Stimulated activated naive CD8-positive, alpha-beta T cell treated with anti-CD3 and anti-CD28 coated beads, Interleukin-15, amount 100 ng/mL, for 72 hours (primary cell): ENCODE data around the gene FAM177A1.
"Not testable (repeated sequence)": the region's sequence is repeated elsewhere in the genome, so short reads cannot be mapped to it uniquely, and the experiment has no call there.

Experiments
- ATAC-seq: fragments of 150-1000 bp; cut with Tn5 transposase; 2 replicates; pipeline ENCODE4 v1.10.0; 2021; ENCODE audit warnings: mild to moderate bottlenecking, moderate library complexity
- DNase-seq, 2 donors: peaks; one replicate each; pipeline ENCODE4 v3.0.0; 2021 to 2022
- H3K27ac Mint-ChIP-seq, 2 donors: one replicate each; pipeline ENCODE4 v1.8.0; 2022; ENCODE audit warnings: mild to moderate bottlenecking in 2 of 2, mixed read lengths in 2 of 2, moderate library complexity in 2 of 2
- H3K27me3 Mint-ChIP-seq: one replicate; pipeline ENCODE4 v1.8.0; 2022; ENCODE audit warnings: mixed read lengths
- H3K4me1 Mint-ChIP-seq: one replicate; pipeline ENCODE4 v1.8.0; 2022; ENCODE audit warnings: mild to moderate bottlenecking, mixed read lengths
- H3K4me3 Mint-ChIP-seq, 2 donors: one replicate each; pipeline ENCODE4 v1.8.0; 2022; ENCODE audit warnings: mild to moderate bottlenecking in 2 of 2, mixed read lengths in 2 of 2, moderate library complexity in 1 of 2
- H3K9me3 Mint-ChIP-seq, 2 donors: one replicate each; pipeline ENCODE4 v1.8.0; 2022; ENCODE audit warnings: mixed read lengths in 2 of 2

The FAM177A1 gene

DNA sequence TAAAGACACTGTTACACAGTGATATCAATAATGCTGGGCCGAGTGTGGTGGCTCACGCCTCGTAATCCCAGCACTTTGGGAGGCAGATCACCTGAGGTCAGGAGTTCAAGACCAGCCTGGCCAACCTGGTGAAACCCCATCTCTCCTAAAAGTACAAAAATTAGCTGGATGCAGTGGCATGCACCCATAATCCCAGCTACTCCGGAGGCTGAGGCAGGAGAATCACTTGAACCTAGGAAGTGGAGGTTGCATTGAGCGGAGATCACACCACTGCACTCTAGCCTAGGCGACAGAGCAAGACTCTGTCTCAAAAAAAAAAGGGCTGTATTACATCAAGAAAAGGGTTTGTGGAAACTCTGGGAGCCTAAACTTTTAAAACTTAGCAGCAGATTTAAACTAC lies 48.6 kb downstream of the FAM177A1 start:
- not testable (repeated sequence) for DNase-seq, H3K27me3 Mint-ChIP-seq, H3K4me1 Mint-ChIP-seq, H3K9me3 Mint-ChIP-seq, ATAC-seq, H3K4me3 Mint-ChIP-seq
- H3K27ac Mint-ChIP-seq, result peak overlapping the region; percentile 48 to 79

DNA sequence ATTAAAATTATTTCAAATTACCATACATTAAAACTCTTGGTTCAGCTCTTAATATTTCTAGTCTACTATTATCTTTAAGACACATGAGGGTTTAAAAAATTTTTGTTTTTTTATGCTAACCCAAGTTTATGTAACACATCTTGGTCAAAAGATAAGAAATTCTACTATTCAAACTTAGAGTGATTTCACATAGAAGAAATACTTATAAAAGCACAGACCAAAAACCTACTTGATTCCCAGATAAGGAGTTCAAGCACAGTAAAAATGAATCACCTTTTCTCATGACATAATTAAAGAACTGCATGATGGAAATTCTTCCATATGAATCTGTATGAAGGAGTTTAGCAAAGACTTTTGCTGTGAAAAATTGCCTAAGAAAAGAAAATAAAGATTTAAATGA lies 61.8 kb downstream of the FAM177A1 start:
- no peak for ATAC-seq
- Mint-ChIP-seq H3K9me3 (no peaks in the 10 kb centered on the region), H3K4me1 (peaks cover 4% of the 10 kb centered on the region)

DNA sequence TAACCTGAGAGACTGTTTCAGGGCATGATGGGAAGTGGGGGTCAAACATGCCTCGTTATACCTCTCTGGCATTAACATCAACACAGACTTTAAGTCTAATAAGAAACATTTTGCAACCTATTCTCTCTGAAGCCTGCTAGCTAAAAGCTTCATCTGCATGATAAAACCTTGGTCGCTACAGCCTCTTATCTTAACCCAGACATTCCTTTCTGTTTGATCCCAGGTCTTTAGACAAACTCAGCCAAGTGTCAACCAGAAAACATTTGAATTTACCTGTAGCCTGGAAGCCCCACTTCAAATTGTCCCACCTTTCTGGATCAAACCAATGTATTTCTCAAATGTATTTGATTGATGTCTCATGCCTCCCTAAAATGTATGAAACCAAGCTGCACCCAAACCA lies 66.6 kb downstream of the FAM177A1 start:
- no peak for ATAC-seq
- H3K4me1 Mint-ChIP-seq, result peaks cover 13% of the 10 kb centered on the region
- H3K27ac Mint-ChIP-seq, result peak overlapping the region in 1 of 2 donors; percentile 29
- H3K4me3 Mint-ChIP-seq, result no peak overlapping the region
- no peaks in the 10 kb centered on the region for H3K9me3 Mint-ChIP-seq
- DNase-seq, result no peak
- no peaks in the 10 kb centered on the region for H3K27me3 Mint-ChIP-seq

More for the DNA sequence above, 61.8 kb downstream of the FAM177A1 start:
- no peak for DNase-seq
- Mint-ChIP-seq H3K27ac (no peak overlapping the region), H3K27me3 (no peaks in the 10 kb centered on the region), H3K4me3 (no peak overlapping the region)

DNA sequence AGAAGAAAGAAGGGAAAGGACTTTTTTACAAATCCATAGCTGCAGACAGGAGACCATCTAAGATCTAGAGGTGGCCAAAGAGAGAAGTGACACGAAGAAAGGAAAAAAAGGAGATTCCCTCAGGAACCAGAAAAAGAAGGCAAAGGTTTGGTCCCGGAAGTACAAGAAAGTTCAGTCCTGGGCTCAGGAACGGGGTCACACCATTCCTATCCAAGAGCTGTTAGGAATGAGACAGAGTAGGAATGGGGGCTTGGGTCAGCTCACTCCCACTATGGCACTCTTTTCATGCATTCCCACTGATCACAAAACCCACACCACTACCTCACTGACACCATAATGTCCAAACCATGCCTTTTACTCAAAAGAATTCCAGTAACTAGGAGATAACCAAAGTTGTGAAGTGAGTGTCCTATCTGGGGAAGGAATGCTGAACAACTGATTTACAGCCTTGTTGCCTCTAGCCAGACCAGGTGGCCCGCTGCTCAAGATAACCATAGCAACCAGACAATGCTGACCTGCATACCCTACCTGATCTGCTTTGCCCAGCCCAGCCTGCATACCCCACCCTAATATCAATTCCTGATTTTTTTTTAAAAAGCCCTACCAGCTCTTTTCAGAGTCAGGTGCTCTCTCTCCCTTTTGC lies 67.4 kb downstream of the FAM177A1 start:
- DNase-seq, result no peak
- Mint-ChIP-seq H3K9me3 (no peaks in the 10 kb centered on the region), H3K4me1 (peaks cover 18% of the 10 kb centered on the region), H3K27me3 (no peaks in the 10 kb centered on the region), H3K27ac (no peak overlapping the region), H3K4me3 (no peak overlapping the region)
- no peak for ATAC-seq

DNA sequence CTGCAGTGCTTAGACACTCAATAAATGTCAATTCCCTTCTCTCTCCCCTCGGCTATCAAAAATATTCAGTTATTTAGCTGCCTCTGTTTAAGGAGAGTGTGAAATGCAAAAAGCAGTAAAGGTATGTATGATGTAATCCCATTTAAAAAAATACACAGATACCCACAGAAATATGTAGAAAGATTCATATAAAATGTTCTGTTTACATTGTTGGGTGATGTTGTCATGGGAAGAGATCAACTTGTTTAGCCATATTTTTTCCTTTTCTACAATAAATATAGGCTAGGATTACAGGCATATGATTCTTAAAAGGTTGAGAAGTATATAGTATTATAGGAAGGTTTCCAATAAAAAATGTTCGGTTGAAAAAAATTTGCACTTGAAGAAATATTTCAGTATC lies 68.0 kb downstream of the FAM177A1 start:
- DNase-seq, result no peak
- peaks cover 22% of the 10 kb centered on the region for H3K4me1 Mint-ChIP-seq
- no peaks in the 10 kb centered on the region for H3K27me3 Mint-ChIP-seq
- no peaks in the 10 kb centered on the region for H3K9me3 Mint-ChIP-seq
- ATAC-seq, result no peak
- H3K27ac Mint-ChIP-seq, result peak overlapping the region in 1 of 2 donors; percentile 55
- no peak overlapping the region for H3K4me3 Mint-ChIP-seq

DNA sequence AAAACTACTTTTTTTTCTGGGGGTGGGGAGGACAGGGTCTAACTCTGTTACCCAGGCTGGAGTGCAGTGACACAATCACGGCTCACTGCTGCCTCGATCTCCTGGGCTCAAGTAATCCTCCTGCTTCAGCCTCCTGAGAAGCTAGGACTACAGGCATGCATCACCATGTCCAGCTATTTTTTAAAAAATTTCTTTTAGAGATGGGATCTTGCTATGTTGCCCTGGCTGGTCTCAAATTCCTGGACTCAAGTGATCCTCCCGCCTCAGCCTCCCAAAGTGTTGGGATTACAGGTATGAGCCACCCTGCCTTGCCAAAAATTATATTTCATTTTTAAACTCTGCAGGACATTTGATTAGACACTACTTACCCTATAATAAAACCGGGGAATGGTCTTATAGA lies 70.2 kb downstream of the FAM177A1 start:
- no peak for ATAC-seq
- H3K27me3 Mint-ChIP-seq, result no peaks in the 10 kb centered on the region
- no peaks in the 10 kb centered on the region for H3K9me3 Mint-ChIP-seq
- H3K4me3 Mint-ChIP-seq, result no peak overlapping the region
- peaks cover 39% of the 10 kb centered on the region for H3K4me1 Mint-ChIP-seq
- H3K27ac Mint-ChIP-seq, result no peak overlapping the region
- DNase-seq, result no peak

DNA sequence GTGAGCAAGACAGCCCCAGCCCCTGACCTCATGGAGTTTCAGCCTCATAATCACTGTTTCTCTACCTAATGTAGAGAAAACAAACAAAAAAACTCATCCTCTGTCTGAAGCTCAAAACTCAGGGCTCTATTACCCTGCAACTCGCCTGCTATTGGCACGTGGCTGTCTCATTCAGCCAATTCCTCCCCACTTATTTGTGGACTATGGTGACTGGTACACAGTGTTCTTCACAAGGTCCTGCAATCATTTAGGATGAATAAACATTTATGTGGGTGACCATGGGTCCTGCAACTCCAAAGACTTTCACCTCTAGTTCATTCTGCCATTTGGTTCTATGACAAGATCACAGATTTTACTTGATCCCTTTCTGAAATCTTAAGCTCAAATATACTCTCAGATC lies 71.0 kb downstream of the FAM177A1 start:
- Mint-ChIP-seq H3K4me1 (peaks cover 35% of the 10 kb centered on the region), H3K27me3 (no peaks in the 10 kb centered on the region), H3K27ac (no peak overlapping the region), H3K9me3 (no peaks in the 10 kb centered on the region), H3K4me3 (no peak overlapping the region)
- DNase-seq (no peak), ATAC-seq (no peak)

DNA sequence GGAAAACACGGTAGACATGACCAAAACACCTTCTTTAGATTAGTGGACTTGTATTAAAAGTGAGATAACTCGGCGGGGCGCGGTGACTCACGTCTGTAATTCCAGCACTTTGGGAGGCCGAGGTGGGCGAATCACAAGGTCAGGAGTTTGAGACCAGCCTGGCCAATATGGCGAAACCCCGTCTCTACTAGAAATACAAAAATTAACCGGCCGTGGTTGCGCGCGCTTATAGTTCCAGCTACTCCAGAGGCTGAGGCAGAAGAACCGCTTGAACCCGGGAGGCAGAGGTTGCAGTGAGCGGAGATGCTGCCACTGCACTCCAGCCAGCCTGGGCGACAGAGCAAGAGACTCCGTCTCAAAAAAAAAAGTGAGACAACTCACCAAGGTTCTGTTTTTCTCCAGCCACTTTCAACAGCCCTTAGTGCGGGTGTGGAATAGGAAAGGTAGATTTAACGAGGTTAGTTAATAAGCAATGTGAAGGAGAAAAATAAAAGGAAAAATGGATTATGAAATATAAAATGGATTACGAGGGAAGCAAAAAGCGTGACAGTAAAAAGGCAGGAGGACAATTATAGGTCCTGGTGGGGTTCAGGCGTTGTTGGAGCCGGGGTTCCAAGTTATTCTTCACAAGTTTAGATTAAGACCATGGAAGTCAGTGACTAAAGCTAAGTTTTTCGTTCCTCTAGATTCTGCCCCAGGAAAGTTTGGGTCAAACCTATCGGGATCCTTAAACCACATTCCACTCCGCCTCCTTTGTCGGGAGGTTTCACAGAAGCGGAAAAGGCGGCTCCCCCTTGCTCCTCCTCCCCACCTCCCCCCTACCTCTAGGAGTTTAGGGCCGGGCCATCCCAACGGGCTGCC lies 75.2 kb downstream of the FAM177A1 start:
- DNase-seq (peak in 1 of 2 donors; percentile 9), ATAC-seq (no peak)
- H3K27me3 Mint-ChIP-seq, result no peaks in the 10 kb centered on the region
- H3K4me3 Mint-ChIP-seq, result peak overlapping the region; percentile 95 to 96
- peak overlapping the region; percentile 99 to 100 for H3K27ac Mint-ChIP-seq
- H3K4me1 Mint-ChIP-seq, result peaks cover 62% of the 10 kb centered on the region
- H3K9me3 Mint-ChIP-seq, result no peaks in the 10 kb centered on the region

DNA sequence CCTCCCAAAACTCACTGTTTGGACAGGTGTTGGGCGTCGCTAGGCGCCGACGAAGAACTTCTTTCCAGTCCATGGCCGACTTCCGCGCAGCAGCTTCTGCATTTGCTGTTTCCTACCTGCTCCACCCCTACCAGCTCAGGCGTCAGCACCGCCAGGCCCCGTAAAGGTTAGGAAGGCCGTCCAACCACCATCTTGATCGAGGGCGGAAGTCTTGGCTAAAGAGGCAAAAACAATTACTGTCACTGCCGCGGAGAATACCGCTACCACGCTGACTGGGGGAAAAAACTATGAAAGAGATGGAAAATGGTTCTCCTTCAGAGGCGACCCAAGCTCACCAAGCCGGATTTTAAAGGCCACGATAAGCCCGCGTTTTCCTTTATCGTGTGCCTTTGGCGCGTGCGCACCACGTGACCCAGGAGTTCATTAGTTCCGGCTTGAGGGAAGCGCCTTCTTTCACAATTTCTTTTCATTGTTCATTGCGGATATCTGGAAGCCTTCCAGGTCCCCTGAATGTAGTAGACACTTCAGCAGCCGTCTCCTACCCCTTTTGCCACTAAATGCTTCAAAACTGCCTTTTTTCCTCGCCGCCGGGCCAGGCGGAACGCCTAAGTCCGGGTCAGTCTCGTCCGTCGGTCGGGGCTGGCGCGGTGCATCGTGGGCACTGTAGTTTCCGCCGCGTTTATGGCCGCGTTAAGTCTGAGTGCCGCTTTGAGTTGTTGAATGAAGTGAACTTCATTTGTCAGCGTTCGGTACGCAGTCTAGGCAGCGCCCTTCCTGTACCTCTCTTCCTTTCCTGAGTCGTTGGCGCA lies 76.0 kb downstream of the FAM177A1 start, which contains the start of the genes PPP2R3C and PRORP:
Gene PPP2R3C (minus strand): TSS at position 104 of the 809 bp plus-strand sequence. CDS start 31 bp downstream, at position 73.
Gene PRORP (plus strand): TSS at position 666 of the 809 bp plus-strand sequence. CDS start 694 bp downstream, outside the sequence.
- Mint-ChIP-seq H3K4me1 (peaks cover 61% of the 10 kb centered on the region), H3K9me3 (no peaks in the 10 kb centered on the region), H3K27me3 (no peaks in the 10 kb centered on the region), H3K27ac (peak within 1 kb of the TSS; percentile 99 to 100), H3K4me3 (peak within 1 kb of the TSS; percentile 95 to 96)
- peak; percentile 85 to 87 for DNase-seq
- peak; percentile 94 for ATAC-seq

DNA sequence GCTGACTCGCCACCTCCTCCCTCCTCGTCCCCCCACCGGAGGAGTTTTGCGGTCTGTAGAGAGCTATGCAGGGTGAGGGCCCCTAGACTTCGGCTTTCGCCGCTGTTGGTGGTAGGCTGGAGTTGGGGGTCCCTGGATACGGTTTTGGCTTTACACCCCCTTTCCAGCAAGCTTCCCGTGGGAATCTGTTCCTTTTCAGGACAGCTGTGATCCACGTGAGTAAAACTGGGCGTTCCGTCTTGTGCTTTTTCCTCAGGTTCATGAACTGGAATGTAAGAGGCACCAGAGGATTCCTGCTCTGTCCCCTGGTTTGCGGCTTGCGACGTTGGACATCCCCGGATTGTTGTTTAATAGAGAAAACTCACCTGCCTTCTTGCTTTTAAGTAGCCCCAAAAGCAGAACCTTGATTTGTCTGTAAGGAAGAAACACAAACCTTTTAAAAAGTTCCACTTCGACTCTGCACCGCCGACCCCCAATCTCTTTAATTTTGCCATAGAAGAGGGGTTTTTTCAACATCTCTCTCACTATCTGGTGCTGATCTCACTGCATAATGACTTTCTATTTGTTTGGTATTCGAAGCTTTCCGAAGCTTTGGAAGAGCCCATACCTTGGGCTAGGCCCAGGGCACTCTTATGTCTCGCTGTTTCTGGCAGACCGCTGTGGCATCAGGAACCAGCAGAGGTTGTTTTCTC lies 76.8 kb downstream of the FAM177A1 start:
- Mint-ChIP-seq H3K27me3 (no peaks in the 10 kb centered on the region), H3K4me3 (peak overlapping the region; percentile 95 to 96), H3K4me1 (peaks cover 59% of the 10 kb centered on the region), H3K27ac (peak overlapping the region; percentile 99 to 100), H3K9me3 (no peaks in the 10 kb centered on the region)
- DNase-seq (no peak), ATAC-seq (no peak)

DNA sequence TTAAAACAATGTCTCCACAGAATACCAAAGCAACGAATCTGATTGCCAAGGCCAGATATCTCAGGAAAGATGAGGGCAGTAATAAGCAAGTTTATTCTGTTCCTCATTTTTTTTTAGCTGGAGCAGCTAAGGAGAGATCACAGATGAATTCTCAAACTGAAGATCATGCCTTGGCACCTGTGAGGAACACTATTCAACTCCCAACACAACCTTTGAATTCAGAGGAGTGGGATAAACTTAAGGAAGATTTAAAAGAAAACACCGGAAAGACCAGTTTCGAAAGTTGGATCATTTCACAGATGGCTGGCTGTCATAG lies 77.3 kb downstream of the FAM177A1 start:
- peak overlapping the region; percentile 95 to 96 for H3K4me3 Mint-ChIP-seq
- peaks cover 61% of the 10 kb centered on the region for H3K4me1 Mint-ChIP-seq
- no peaks in the 10 kb centered on the region for H3K9me3 Mint-ChIP-seq
- ATAC-seq, result no peak
- no peaks in the 10 kb centered on the region for H3K27me3 Mint-ChIP-seq
- no peak for DNase-seq
- peak overlapping the region; percentile 99 to 100 for H3K27ac Mint-ChIP-seq

DNA sequence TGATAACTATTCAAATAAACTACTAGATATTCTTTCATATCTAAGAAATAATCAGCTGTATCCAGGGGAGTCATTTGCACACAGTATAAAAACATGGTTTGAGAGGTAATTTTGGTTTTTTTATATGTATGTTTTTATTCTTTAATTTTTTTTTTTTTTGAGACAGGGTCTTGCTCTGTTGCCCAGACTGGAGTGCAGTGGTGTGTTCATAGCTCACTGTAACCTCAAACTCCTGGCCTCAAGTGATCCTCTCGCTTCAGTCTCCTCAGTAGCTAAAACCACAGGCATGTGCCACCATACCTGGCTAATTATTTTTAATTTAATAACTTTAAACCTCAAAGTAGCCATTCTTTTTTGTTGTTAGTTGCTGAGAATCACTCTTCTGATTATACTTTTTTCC lies 78.1 kb downstream of the FAM177A1 start:
- Mint-ChIP-seq H3K9me3 (no peaks in the 10 kb centered on the region), H3K27me3 (no peaks in the 10 kb centered on the region), H3K4me3 (peak overlapping the region; percentile 95 to 96), H3K27ac (no peak overlapping the region), H3K4me1 (peaks cover 64% of the 10 kb centered on the region)
- no peak for DNase-seq
- ATAC-seq, result no peak
